GM19395 (cell line): ENCODE measurements around the gene BUD23.
"Not testable (repeated sequence)": the region's sequence is repeated elsewhere in the genome, so short reads cannot be mapped to it uniquely, and the experiment has no call there.

Experiments used
- ATAC-seq: cut with Tn5 transposase; IDR thresholded peaks from one replicate; pipeline ENCODE4 v1.9.1; 2021; ENCODE audit warnings: mild to moderate bottlenecking, moderate library complexity; ENCODE audit not compliant: unreplicated experiment

Gene BUD23

DNA sequence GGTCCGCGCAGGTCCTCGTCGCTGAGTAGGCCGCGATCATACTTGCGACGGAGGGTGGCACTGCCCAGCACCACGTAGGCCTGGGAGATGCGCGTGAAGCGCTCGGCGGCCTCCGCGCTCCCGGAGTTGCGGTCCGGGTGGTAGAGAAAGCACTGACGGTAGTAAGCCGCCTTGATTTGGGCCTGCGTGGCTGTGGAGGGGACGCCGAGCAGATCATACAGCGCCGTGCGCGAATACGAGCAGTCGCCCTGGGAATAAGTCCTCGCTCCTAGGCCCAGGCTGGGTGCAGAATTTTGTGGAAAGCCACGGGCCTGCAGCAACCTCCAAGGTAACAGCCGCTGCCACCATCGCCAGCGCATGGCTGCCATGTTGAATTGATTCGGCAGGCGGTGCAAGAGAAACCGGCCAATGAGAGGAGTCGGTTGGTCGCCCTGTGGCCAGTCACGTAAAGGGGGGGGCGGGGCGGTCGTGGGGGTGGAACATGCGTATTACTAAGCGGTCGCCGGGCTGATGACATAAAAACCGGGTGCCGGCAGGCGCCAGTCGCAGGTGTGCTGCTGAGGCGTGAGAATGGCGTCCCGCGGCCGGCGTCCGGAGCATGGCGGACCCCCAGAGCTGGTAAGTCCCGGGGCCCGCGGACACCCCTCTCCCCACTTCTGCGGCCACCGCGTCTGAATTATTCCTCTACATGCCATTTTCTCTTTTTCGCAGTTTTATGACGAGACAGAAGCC, at the start of gene BUD23, which contains the start of gene DNAJC30:
BUD23 (plus strand) TSS at position 542 of the 732 bp plus-strand sequence; CDS start at position 571, 29 bp downstream.
DNAJC30 (minus strand) TSS at position 398 of the 732 bp plus-strand sequence; CDS start at position 368, 30 bp downstream.
- peak; percentile 90 for ATAC-seq

DNA sequence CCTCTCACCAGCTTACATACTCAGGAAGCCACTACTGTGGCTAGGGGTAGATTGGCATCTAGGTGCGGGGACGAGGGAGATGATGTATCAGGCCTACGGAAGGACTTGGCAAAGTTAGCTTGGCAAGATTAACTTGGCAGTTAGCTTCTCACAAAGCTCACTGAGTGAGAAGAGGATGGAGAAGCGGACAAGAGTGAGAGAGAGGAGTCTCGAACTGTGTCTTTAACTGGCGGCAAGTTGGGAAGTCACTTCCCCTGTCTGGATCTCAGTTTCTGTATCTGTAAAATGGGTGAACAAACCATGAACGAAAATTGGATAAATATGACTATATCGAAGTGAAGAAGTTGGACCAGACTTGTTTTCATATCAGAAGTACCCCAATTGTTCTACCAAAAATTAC, 49.6 kb upstream of the BUD23 start:
- no peak for ATAC-seq

- ATAC-seq = no peak
Measured at GRCh38 chr7:73635428-73636200, 47.8 kb upstream of the BUD23 start.

DNA sequence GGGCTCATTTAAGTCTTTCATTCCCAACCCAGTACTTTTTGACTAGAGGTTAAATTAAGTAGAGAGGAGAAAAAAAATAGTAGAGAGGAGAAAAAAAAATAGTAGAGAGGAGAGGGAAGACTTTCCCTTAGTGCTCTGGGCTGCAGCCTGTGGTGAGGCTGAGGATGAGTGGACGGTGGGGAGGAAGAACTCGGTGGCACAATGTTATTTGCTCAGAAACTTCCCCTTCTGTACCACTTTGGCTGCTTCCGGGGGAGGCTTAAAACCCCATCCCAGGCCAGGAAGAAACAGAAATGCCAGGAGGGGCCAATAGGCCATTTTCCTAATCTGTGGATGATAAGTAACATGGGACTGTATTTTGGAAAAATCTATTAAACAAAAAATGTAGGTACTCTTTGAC, 44.5 kb upstream of the BUD23 start:
- no peak for ATAC-seq

GRCh38 chr7:73642834-73643233, 40.6 kb upstream of the BUD23 start:
- no peak for ATAC-seq

- ATAC-seq = no peak
Measured at GRCh38 chr7:73644688-73645286, 38.6 kb upstream of the BUD23 start.

GRCh38 chr7:73645643-73646174, 37.7 kb upstream of the BUD23 start:
- ATAC-seq = no peak

GRCh38 chr7:73646785-73647724, 36.3 kb upstream of the BUD23 start:
- ATAC-seq = no peak

DNA sequence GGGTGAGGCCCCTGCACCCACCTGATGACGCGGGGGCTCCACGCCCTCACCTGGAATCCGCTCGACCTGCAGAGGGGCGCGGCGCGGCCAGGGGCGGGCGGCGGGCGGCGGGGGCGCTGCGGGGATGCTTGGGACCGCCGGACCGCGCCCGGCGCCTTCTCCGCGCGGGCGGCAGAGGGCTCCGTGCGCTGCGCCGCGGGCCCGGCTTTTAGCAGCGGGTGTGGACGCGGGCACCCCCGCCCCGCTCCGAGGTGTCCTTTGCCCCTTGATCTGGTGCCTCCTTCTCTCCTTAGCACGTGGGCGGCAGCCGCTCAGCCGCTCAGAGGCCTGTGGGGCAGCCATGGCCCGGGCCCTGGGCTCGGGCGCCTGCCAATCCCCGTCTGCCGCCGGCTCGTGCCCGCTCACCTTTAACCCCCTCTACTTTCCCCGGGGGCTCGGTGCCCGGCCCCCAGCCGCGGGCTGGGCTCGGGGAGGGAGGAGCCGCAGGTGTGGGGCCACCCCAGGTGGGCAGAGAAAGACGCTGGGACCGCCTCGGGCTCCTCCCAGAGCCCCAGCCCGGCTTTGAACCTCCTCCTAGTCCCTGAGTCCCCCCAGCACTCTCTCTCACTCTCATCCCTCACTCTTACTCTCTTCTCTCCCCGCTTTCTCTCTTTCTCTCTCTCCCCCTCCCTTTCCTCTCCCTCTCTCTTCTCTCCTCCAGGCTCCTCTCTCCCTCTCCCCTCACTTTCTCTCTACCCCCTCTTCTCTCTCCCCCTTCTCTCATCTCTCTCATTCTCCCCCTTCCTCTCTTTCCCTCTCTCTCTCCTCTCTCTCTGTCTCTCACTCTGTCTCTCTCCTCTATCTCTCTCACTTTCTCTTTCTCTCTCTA, 35.4 kb upstream of the BUD23 start:
- no peak for ATAC-seq

- no peak for ATAC-seq
Measured at GRCh38 chr7:73648593-73649332, 34.6 kb upstream of the BUD23 start.

GRCh38 chr7:73649576-73649975, 33.8 kb upstream of the BUD23 start:
- no peak for ATAC-seq

GRCh38 chr7:73650524-73650923, 32.9 kb upstream of the BUD23 start:
- ATAC-seq = no peak

DNA sequence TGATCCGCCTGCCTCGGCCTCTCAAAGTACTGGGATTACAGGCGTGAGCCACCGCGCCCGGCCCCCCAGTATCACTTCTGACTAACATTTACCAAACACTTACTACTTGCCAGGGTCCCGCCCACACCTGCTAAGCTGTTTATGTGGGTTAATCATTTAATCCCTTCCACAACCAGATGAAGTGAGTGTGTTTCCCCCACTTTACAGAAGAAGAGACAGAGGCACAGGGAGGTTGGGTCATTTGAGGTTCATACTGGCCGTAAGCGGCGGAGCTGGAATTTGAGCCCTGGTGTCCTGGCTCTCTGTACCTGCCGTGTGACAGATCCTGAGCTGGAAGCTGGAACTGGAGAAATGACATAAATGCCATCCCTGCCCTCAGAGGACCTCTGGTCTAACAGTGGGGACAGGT, 30.9 kb upstream of the BUD23 start:
- no peak for ATAC-seq

- not testable (repeated sequence) for ATAC-seq
Measured at GRCh38 chr7:73655309-73655708, 28.1 kb upstream of the BUD23 start.

DNA sequence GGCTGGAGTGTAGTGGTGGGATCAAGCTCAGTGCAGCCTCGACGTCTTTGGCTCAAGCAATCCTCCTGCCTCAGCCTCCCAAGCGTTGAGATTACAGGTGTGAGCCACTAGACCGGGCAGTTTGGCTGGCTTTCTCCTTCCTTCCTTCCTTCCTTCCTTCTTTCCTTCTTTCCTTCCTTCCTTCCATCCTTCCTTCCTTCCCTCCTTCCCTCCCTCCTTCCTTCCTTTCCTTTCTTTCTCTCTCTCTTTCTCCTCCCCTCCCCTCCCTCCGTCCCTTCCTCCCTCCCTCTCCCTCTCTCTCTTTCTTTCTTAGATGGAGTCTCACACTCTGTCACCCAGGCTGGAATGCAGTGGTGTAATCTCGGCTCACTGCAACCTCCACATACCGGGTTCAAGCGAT, 23.4 kb upstream of the BUD23 start:
- no peak for ATAC-seq

DNA sequence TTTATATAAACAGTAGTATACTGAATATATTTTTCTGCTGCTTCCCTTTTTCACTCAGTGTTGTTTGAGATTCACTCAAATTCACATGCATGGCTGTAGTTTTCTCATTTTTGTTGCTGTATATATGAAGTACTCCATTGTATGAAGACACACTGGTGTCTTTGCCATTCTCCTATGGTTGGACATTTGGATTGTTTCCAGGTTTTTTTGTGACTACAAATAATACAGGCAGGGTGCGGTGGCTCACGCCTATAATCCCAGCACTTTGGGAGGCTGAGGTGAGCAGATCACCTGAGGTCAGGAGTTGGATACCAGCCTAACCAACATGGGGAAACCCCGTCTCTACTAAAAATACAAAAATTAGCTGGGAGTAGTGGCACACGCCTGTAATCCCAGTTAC, 22.8 kb upstream of the BUD23 start:
- not testable (repeated sequence) for ATAC-seq

- ATAC-seq = no peak
Measured at GRCh38 chr7:73663033-73663432, 20.4 kb upstream of the BUD23 start.

- peak; percentile 85 for ATAC-seq
Measured at GRCh38 chr7:73667344-73668102, 15.9 kb upstream of the BUD23 start, which contains the start of gene VPS37D. Gene VPS37D (plus strand): TSS chr7:73667831. CDS start chr7:73667959, 128 bp downstream.
